HCT116 (cell line): ENCODE results near the gene WFDC1. TPM values are rescaled to one million over a fixed set of nuclear protein-coding genes. Genes with fewer than 3 reads are reported as not detected.

ENCODE experiments used
- ATAC-seq: fragments of 200-7000 bp; cut with Tn5 transposase; 2 replicates; pipeline ENCODE4 v1.9.1; 2020; ENCODE audit warnings: mild to moderate bottlenecking, moderate library complexity
- BruUV-seq: library from RNA; stranded (reverse); fragments of 400-500 nt; replicated peaks from 2 replicates; lab custom pipeline; 2021; lab: Mats Ljungman, UMichigan
- CTCF ChIA-PET: fragments of 300-600 bp; sonication (Branson Sonifier 250); formaldehyde crosslinking; loops from one replicate; lab custom pipeline; 2021; ENCODE audit warnings: antibody characterized with exemption; lab: Charles Lee
- POLR2A ChIA-PET: fragments of 300-600, 350-600 bp; sonication (Branson Sonifier 250); formaldehyde crosslinking; loops from one replicate; lab custom pipeline; 2021; ENCODE audit warnings: antibody characterized with exemption; lab: Charles Lee
- RAD21 ChIA-PET, 2 experiments: fragments of 300-600 bp; sonication (Branson Sonifier 250); formaldehyde crosslinking; loops; one replicate each; lab custom pipeline; 2023; ENCODE audit warnings: low total read pairs in 2 of 2; ENCODE audit not compliant: uncharacterized antibody in 2 of 2, unreplicated experiment in 2 of 2, low non-redundant PET in 1 of 2; lab: Charles Lee
- DNase-seq: peaks from one replicate; pipeline ENCODE4 v3.0.0-alpha.2; 2010; ENCODE audit warnings: low read depth, low spot score
- H2AFZ ChIP-seq: fragments of 200-600 bp; shearing (Covaris generic), sonication (generic); 2 replicates; pipeline ENCODE4 v1.6.1; 2017; ENCODE audit warnings: low read depth, mixed run types, mixed read lengths, antibody characterized with exemption, low read length; ENCODE audit not compliant: poor library complexity, severe bottlenecking
- H3K27ac ChIP-seq: 2 replicates; pipeline ENCODE4 v1.5.1; 2012; ENCODE audit warnings: low read depth, low read length
- H3K27me3 ChIP-seq: fragments of 200-600 bp; sonication (generic); 2 replicates; pipeline ENCODE4 v1.6.1; 2016; ENCODE audit warnings: mixed run types, low read length, mixed read lengths; ENCODE audit not compliant: insufficient read depth
- H3K36me3 ChIP-seq, 2 experiments: fragments of 200-500 bp in 1 of 2; fragments of 200-600 bp in 1 of 2; sonication (Bioruptor generic) in 1 of 2; sonication (generic) in 1 of 2; 2 replicates each; pipeline versions ENCODE4 v1.5.1 to v1.6.1; 2014 to 2016; ENCODE audit warnings: low read length in 2 of 2, inconsistent platforms in 1 of 2, mixed read lengths in 1 of 2, mixed run types in 1 of 2; ENCODE audit not compliant: insufficient read depth in 2 of 2, control insufficient read depth in 1 of 2
- H3K4me1 ChIP-seq, 2 experiments: fragments of 200-600 bp in 1 of 2; sonication (generic) in 1 of 2; 2 replicates each; pipeline versions ENCODE4 v1.5.1 to v1.6.1; 2012 to 2017; ENCODE audit warnings: low read length in 2 of 2, inconsistent platforms in 1 of 2, mild to moderate bottlenecking in 1 of 2, mixed read lengths in 1 of 2, mixed run types in 1 of 2, moderate library complexity in 1 of 2; ENCODE audit not compliant: insufficient read depth in 2 of 2, control insufficient read depth in 1 of 2
- H3K4me2 ChIP-seq: fragments of 200-600 bp; sonication (generic); 2 replicates; pipeline ENCODE4 v1.6.1; 2017; ENCODE audit warnings: mixed run types, low read length, mixed read lengths
- H3K4me3 ChIP-seq, 2 experiments: fragments of 200-600 bp in 1 of 2; sonication (generic) in 1 of 2; replicated peaks in 1 of 2; 2 replicates each; pipeline ENCODE4 v1.5.1; 2011 to 2016; ENCODE audit warnings: low read length in 2 of 2, control low read depth in 1 of 2, low read depth in 1 of 2, mild to moderate bottlenecking in 1 of 2, mixed read lengths in 1 of 2, mixed run types in 1 of 2
- H3K79me2 ChIP-seq: fragments of 200-600 bp; sonication (generic); 2 replicates; pipeline ENCODE4 v1.6.1; 2017; ENCODE audit warnings: mild to moderate bottlenecking, mixed run types, low read length, moderate library complexity, mixed read lengths; ENCODE audit not compliant: insufficient read depth
- H3K9ac ChIP-seq: fragments of 200-600 bp; sonication (generic); 2 replicates; pipeline ENCODE4 v1.6.1; 2016; ENCODE audit warnings: low read length, mixed read lengths
- H3K9me2 ChIP-seq: fragments of 200-600 bp; sonication (generic), shearing (Covaris generic); 2 replicates; pipeline ENCODE4 v1.6.1; 2017; ENCODE audit warnings: mixed run types, mild to moderate bottlenecking, moderate library complexity; ENCODE audit not compliant: insufficient read depth
- H3K9me3 ChIP-seq, 2 experiments: fragments of 200-500 bp in 1 of 2; fragments of 200-600 bp in 1 of 2; sonication (Bioruptor generic) in 1 of 2; sonication (generic) in 1 of 2; 2 replicates each; pipeline ENCODE4 v1.6.1; 2014 to 2017; ENCODE audit warnings: low read length in 2 of 2, mixed read lengths in 2 of 2, inconsistent platforms in 1 of 2, low read depth in 1 of 2, mild to moderate bottlenecking in 1 of 2, mixed run types in 1 of 2, moderate library complexity in 1 of 2; ENCODE audit not compliant: control insufficient read depth in 1 of 2, insufficient read depth in 1 of 2
- H4K20me1 ChIP-seq: fragments of 200-600 bp; sonication (generic), shearing (Covaris generic); 2 replicates; pipeline ENCODE4 v1.6.1; 2017; ENCODE audit warnings: mixed run types, mild to moderate bottlenecking, moderate library complexity; ENCODE audit not compliant: insufficient read depth
- CBX3 ChIP-seq: IDR thresholded peaks from 2 replicates; pipeline ENCODE4 v1.6.1; 2012; ENCODE audit warnings: low read depth
- EGR1 ChIP-seq: IDR thresholded peaks from 2 replicates; pipeline ENCODE4 v1.6.1; 2012; ENCODE audit warnings: low read depth
- EZH2 ChIP-seq: fragments of 200-600 bp; sonication (generic); IDR thresholded peaks from 2 replicates; pipeline ENCODE4 v1.6.1; 2017; ENCODE audit warnings: antibody characterized with exemption, mixed run types
- JUND ChIP-seq: IDR thresholded peaks from 2 replicates; pipeline ENCODE4 v1.6.1; 2012
- POLR2A ChIP-seq: IDR thresholded peaks from 2 replicates; pipeline ENCODE4 v1.7.0; 2011; ENCODE audit warnings: borderline replicate concordance; ENCODE audit not compliant: insufficient read depth, insufficient read length; ENCODE audit errors: extremely low read depth
- POLR2AphosphoS5 ChIP-seq: IDR thresholded peaks from 2 replicates; pipeline ENCODE4 v1.6.1; 2011; ENCODE audit warnings: mild to moderate bottlenecking, low read depth, low read length, moderate library complexity
- RAD21 ChIP-seq: IDR thresholded peaks from 2 replicates; pipeline ENCODE4 v1.6.1; 2012; ENCODE audit warnings: low read depth, mild to moderate bottlenecking
- SIN3A ChIP-seq: IDR thresholded peaks from 2 replicates; pipeline ENCODE4 v1.6.1; 2012; ENCODE audit warnings: low read depth
- SP1 ChIP-seq: IDR thresholded peaks from 2 replicates; pipeline ENCODE4 v1.6.1; 2012; ENCODE audit warnings: low read depth
- SRF ChIP-seq: IDR thresholded peaks from 2 replicates; pipeline ENCODE4 v1.6.1; 2012; ENCODE audit warnings: low read depth
- TCF7L2 ChIP-seq: IDR thresholded peaks from 2 replicates; pipeline ENCODE4 v1.7.0; 2011; ENCODE audit warnings: borderline replicate concordance, inconsistent platforms; ENCODE audit not compliant: insufficient read depth, insufficient read length; ENCODE audit errors: extremely low read depth
- YY1 ChIP-seq: IDR thresholded peaks from 2 replicates; pipeline ENCODE4 v1.6.1; 2011; ENCODE audit warnings: low read length, low read depth, moderate library complexity, mild to moderate bottlenecking; ENCODE audit not compliant: insufficient replicate concordance; ENCODE audit errors: extremely low read depth
- ZFX ChIP-seq: fragments of 450-650 bp; IDR thresholded peaks from 2 replicates; pipeline ENCODE4 v1.6.1; 2017
- intact Hi-C: fragments of 100-400 bp; cut with micrococcal nuclease; formaldehyde crosslinking; loops from 2 replicates; pipeline ENCODE4 v1.10.0; 2022
- total RNA-seq: library from RNA; stranded (reverse); gene quantifications from one replicate; pipeline ENCODE4 v1.2.1, GENCODE V29; 2021; ENCODE audit not compliant: unreplicated experiment
- TF ChIP-seq, protein P1 (sequence below): IDR thresholded peaks from 2 replicates; pipeline ENCODE4 v1.6.1; 2011; ENCODE audit warnings: mild to moderate bottlenecking, low read length, moderate library complexity; ENCODE audit not compliant: insufficient replicate concordance; ENCODE audit errors: extremely low read depth
- TF ChIP-seq, protein P2 (sequence below), 3 experiments: fragments of 200-600 bp in 1 of 3; sonication (generic) in 1 of 3; IDR thresholded peaks in 2 of 3; conservative IDR thresholded peaks in 1 of 3; 2 replicates each; pipeline ENCODE4 v1.5.1; 2012 to 2017; ENCODE audit warnings: low read depth in 2 of 3, low read length in 2 of 3, antibody characterized with exemption in 1 of 3, borderline replicate concordance in 1 of 3, control low read depth in 1 of 3, mild to moderate bottlenecking in 1 of 3, mixed read lengths in 1 of 3, mixed run types in 1 of 3, moderate library complexity in 1 of 3; ENCODE audit not compliant: insufficient read depth in 1 of 3

Gene WFDC1
- total RNA-seq, 1 experiment from 2014 or later: 0.42 TPM

DNA sequence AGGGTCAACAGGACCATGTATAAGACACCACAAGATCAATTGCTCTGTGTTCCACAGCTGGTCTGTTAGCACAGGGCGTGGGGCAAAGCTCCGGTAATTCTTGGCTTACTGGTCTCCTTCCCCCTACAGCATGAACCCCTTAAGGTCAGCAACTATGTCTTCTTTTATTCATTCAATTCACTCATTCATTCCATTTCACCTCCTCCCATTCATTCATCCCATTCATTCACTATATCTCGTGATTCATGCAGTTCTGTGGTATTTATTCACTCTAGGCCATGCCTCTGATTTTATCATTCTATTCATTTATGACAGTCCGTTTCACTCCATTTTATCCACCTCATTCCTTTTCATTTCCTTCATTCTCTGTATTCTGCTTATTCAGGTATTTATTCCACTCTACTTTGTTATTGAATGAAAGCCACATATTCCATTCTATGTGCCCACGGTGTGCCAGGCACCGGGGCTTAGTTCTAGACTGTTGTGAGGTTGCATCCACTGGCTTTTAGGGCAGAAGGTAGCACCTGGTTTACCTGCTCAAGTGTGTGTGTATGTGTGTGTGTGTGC is 19.0 kb upstream of the WFDC1 start:
- Histone ChIP-seq H3K36me3 (no peaks in the 10 kb centered on the region), H3K27ac (no peak overlapping the region), H3K79me2 (no peaks in the 10 kb centered on the region), H4K20me1 (no peaks in the 10 kb centered on the region), H3K4me3 (no peak overlapping the region), H3K9me3 (no peaks in the 10 kb centered on the region), H3K27me3 (peaks cover 9% of the 10 kb centered on the region; the same call in 1 of the 2 replicates), H3K9me2 (peaks cover 4% of the 10 kb centered on the region; the same call in 1 of the 2 replicates), H2AFZ (no peak overlapping the region), H3K4me1 (no peaks in the 10 kb centered on the region), H3K9ac (no peak overlapping the region), H3K4me2 (no peak overlapping the region)
- RAD21 ChIA-PET: no interaction called here
- intact Hi-C loops: no loop called here
- POLR2A ChIA-PET: no interaction called here
- CTCF ChIA-PET: interaction anchor here (1.0 to 2.6 kb wide), 2 partner anchors 208 to 230 kb away, joined by 3 to 33 read pairs; no protein-coding TSS in a partner anchor
- TF ChIP-seq ZFX (no peak), CBX3 (no peak), SIN3A (no peak), EGR1 (no peak), SRF (no peak)
- no TSS peak for BruUV-seq
- DNase-seq: no peak
- ATAC-seq: no peak

DNA sequence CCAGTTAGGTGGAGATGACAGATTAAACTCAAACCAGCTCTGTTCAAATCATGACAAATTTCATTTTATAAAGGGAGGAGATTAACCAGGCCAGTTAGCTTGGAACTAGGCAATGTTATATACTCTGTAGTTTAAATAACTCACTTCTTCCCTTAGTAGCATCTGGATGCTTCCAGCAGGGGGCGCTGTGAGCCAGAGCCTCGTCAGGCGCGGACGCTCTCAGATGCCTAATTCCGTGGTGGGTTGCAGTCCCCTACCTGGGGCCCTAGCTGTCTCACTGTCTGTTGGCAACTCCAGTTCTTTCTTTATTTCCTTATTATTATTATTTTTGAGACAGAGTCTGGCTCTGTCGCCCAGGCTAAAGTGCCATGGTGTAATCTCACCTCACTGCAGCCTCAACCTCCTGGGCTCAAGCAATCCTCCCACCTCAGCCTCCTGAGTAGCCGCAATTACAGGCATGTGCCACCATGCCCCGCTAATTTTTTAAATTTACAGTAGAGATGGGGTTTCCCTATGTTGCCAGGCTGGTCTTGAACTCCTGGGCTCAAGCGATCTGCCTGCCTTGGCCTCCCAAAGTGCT is 17.3 kb upstream of the WFDC1 start:
- no peaks in the 10 kb centered on the region for H3K79me2 ChIP-seq
- no peaks in the 10 kb centered on the region for H3K9me3 ChIP-seq
- H3K27me3 ChIP-seq: no peaks in the 10 kb centered on the region
- no peak overlapping the region for H3K27ac ChIP-seq
- H3K9ac ChIP-seq: no peak overlapping the region
- H2AFZ ChIP-seq: peak overlapping the region; percentile 56
- no peaks in the 10 kb centered on the region for H4K20me1 ChIP-seq
- DNase-seq: peak; percentile 48
- peaks cover 4% of the 10 kb centered on the region; the same call in 1 of the 2 replicates for H3K9me2 ChIP-seq
- H3K4me1 ChIP-seq: no peaks in the 10 kb centered on the region
- H3K36me3 ChIP-seq: no peaks in the 10 kb centered on the region
- intact Hi-C loops: loop anchor here (1.0 kb wide), 4 partner anchors 31 to 345 kb away; no protein-coding TSS in a partner anchor
- no peak overlapping the region for H3K4me3 ChIP-seq
- CTCF ChIA-PET: interaction anchor here (0.6 to 2.6 kb wide), 33 partner anchors 9 to 263 kb away, joined by 3 to 33 read pairs (median 4); partner anchors contain the start of genes ATP2C2 and TAF1C
- RAD21 ChIA-PET: interaction anchor here (0.5 to 1.6 kb wide), 9 partner anchors 11 to 229 kb away, joined by 3 to 10 read pairs (median 4); no protein-coding TSS in a partner anchor
- peak overlapping the region; percentile 27 for H3K4me2 ChIP-seq
- POLR2A ChIA-PET: no interaction called here
- peak; percentile 91 for ATAC-seq
- no TSS peak for BruUV-seq
- TF ChIP-seq, protein P1, sequence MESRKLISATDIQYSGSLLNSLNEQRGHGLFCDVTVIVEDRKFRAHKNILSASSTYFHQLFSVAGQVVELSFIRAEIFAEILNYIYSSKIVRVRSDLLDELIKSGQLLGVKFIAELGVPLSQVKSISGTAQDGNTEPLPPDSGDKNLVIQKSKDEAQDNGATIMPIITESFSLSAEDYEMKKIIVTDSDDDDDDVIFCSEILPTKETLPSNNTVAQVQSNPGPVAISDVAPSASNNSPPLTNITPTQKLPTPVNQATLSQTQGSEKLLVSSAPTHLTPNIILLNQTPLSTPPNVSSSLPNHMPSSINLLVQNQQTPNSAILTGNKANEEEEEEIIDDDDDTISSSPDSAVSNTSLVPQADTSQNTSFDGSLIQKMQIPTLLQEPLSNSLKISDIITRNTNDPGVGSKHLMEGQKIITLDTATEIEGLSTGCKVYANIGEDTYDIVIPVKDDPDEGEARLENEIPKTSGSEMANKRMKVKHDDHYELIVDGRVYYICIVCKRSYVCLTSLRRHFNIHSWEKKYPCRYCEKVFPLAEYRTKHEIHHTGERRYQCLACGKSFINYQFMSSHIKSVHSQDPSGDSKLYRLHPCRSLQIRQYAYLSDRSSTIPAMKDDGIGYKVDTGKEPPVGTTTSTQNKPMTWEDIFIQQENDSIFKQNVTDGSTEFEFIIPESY: no peak
- TF ChIP-seq SRF: no peak
- no peak for TF ChIP-seq EZH2
- no peak for TF ChIP-seq POLR2AphosphoS5
- TF ChIP-seq JUND: no peak
- TF ChIP-seq CBX3: no peak
- peak; percentile 97 for TF ChIP-seq RAD21
- TF ChIP-seq POLR2A: no peak
- TF ChIP-seq SIN3A: no peak
- peak; percentile 37 for TF ChIP-seq YY1
- no peak for TF ChIP-seq TCF7L2
- TF ChIP-seq SP1: no peak
- TF ChIP-seq, protein P2, sequence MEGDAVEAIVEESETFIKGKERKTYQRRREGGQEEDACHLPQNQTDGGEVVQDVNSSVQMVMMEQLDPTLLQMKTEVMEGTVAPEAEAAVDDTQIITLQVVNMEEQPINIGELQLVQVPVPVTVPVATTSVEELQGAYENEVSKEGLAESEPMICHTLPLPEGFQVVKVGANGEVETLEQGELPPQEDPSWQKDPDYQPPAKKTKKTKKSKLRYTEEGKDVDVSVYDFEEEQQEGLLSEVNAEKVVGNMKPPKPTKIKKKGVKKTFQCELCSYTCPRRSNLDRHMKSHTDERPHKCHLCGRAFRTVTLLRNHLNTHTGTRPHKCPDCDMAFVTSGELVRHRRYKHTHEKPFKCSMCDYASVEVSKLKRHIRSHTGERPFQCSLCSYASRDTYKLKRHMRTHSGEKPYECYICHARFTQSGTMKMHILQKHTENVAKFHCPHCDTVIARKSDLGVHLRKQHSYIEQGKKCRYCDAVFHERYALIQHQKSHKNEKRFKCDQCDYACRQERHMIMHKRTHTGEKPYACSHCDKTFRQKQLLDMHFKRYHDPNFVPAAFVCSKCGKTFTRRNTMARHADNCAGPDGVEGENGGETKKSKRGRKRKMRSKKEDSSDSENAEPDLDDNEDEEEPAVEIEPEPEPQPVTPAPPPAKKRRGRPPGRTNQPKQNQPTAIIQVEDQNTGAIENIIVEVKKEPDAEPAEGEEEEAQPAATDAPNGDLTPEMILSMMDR (IDR thresholded peaks at IDR 0.05 in 2 of 3, conservative IDR thresholded peaks at IDR 0.05 in 1 of 3; ENCODE audit: borderline replicate concordance in 1 of 3, insufficient read depth in 1 of 3, low read depth in 2 of 3, low read length in 2 of 3): peak; percentile 94 to 99 (median 98)
